D341Med (cell line): ENCODE measurements around the gene KRTAP10-6.
"Not testable (repeated sequence)": the region's sequence is repeated elsewhere in the genome, so short reads cannot be mapped to it uniquely, and the experiment has no call there.

Experiments
- DNase-seq: peaks from one replicate; pipeline ENCODE4 v3.0.0; 2012; ENCODE audit warnings: low spot score

Gene KRTAP10-6

GRCh38 chr21:44617071-44617501 is 24.8 kb upstream of the KRTAP10-6 start:
- no peak for DNase-seq

- DNase-seq = no peak
Observed at GRCh38 chr21:44616591-44616926, 24.3 kb upstream of the KRTAP10-6 start.

- DNase-seq = no peak
Observed at GRCh38 chr21:44615911-44616590, 23.7 kb upstream of the KRTAP10-6 start.

GRCh38 chr21:44615466-44615865 is 23.2 kb upstream of the KRTAP10-6 start:
- DNase-seq = no peak

GRCh38 chr21:44614961-44615391 is 22.7 kb upstream of the KRTAP10-6 start:
- no peak for DNase-seq

GRCh38 chr21:44614161-44614631 is 21.9 kb upstream of the KRTAP10-6 start:
- DNase-seq = no peak

- DNase-seq = no peak
Observed at GRCh38 chr21:44613386-44614155, 21.3 kb upstream of the KRTAP10-6 start.

- DNase-seq = no peak
Observed at GRCh38 chr21:44612669-44613229, 20.4 kb upstream of the KRTAP10-6 start.

GRCh38 chr21:44612029-44612486 is 19.8 kb upstream of the KRTAP10-6 start, which contains the start of gene KRTAP10-8:
Gene KRTAP10-8, plus strand, starts transcription at chr21:44612079. Its CDS starts 22 bp downstream, at chr21:44612101.
- no peak for DNase-seq

GRCh38 chr21:44611551-44611950 is 19.2 kb upstream of the KRTAP10-6 start:
- DNase-seq = no peak

GRCh38 chr21:44610157-44610843 is 18.0 kb upstream of the KRTAP10-6 start:
- not testable (repeated sequence) for DNase-seq

GRCh38 chr21:44609193-44609592 is 16.9 kb upstream of the KRTAP10-6 start:
- DNase-seq = no peak

- no peak for DNase-seq
Observed at GRCh38 chr21:44606495-44606894, 14.2 kb upstream of the KRTAP10-6 start.

- DNase-seq = no peak
Observed at GRCh38 chr21:44603911-44604310, 11.6 kb upstream of the KRTAP10-6 start.

- no peak for DNase-seq
Observed at GRCh38 chr21:44603109-44603875, 11.0 kb upstream of the KRTAP10-6 start.

- no peak for DNase-seq
Observed at GRCh38 chr21:44602463-44602850, 10.2 kb upstream of the KRTAP10-6 start.

GRCh38 chr21:44601596-44602462 is 9.5 kb upstream of the KRTAP10-6 start:
- no peak for DNase-seq

- DNase-seq = not testable (repeated sequence)
Observed at GRCh38 chr21:44601091-44601490, 8.8 kb upstream of the KRTAP10-6 start.

GRCh38 chr21:44600118-44600978 is 8.0 kb upstream of the KRTAP10-6 start, which contains the start of gene KRTAP10-7:
Gene KRTAP10-7, plus strand, starts transcription at chr21:44600597. Its CDS starts 25 bp downstream, at chr21:44600622.
- DNase-seq = not testable (repeated sequence)
